ENCODE measurements around the gene DCUN1D3. TPM values are rescaled to one million over a fixed set of nuclear protein-coding genes. Genes with fewer than 3 reads are reported as not detected.

Gene DCUN1D3
- polyA plus RNA-seq, 1 donor (not counting 4 experiments of a cell fraction or from before 2014, with no cell fraction given): 9.4 TPM

GRCh38 chr16:20830372-20830771 lies 69.8 kb downstream of the DCUN1D3 start:
- H3K27ac ChIP-seq (ENCODE audit: control insufficient read depth, insufficient read depth, low read length): no peak overlapping the region
- no peaks in the 10 kb centered on the region for H3K79me2 ChIP-seq (ENCODE audit: control insufficient read depth, insufficient read depth, low read length)
- dilution Hi-C loops (cut with MboI; ENCODE audit: extremely low pct_ligation_motif_present, low sequenced_read_pairs): no loop called here
- H3K9me1 ChIP-seq (ENCODE audit: control insufficient read depth, extremely low read depth, insufficient read depth, low read length): no peaks in the 10 kb centered on the region
- no peaks in the 10 kb centered on the region for H4K20me1 ChIP-seq (ENCODE audit: control insufficient read depth, extremely low read depth, insufficient read depth, low read length)
- no peak for FAIRE-seq
- H2AFZ ChIP-seq (ENCODE audit: control insufficient read depth, low read length): no peak overlapping the region
- DNase-seq (ENCODE audit: low read depth, low spot score): no peak
- no peaks in the 10 kb centered on the region for H3K4me1 ChIP-seq (ENCODE audit: control insufficient read depth, extremely low read depth, insufficient read depth, low read length)
- TF ChIP-seq EZH2 (IDR thresholded peaks at IDR 0.05; ENCODE audit: low read length): no peak
- TF ChIP-seq CTCF (optimal IDR thresholded peaks at IDR 0.05 in 1 of 3, IDR thresholded peaks at IDR 0.05 in 1 of 3, conservative IDR thresholded peaks at IDR 0.05 in 1 of 3; ENCODE audit: extremely low read depth in 1 of 3, insufficient read depth in 2 of 3, low read length in 3 of 3): no peak
- no peak overlapping the region for H3K9ac ChIP-seq (ENCODE audit: control insufficient read depth, extremely low read depth, insufficient read depth, low read length)
- no peaks in the 10 kb centered on the region for H3K27me3 ChIP-seq (ENCODE audit: control insufficient read depth, extremely low read depth, insufficient read depth, low read length)
- peaks cover 1 to 2% of the 10 kb centered on the region in 2 experiments for H3K36me3 ChIP-seq (ENCODE audit: control insufficient read depth in 2 of 2, extremely low read depth in 1 of 2, insufficient read depth in 2 of 2, low read length in 2 of 2)
- H3K4me3 ChIP-seq (ENCODE audit: control insufficient read depth in 2 of 3, extremely low read depth in 1 of 3, insufficient read depth in 2 of 3, low read depth in 1 of 3, low read length in 3 of 3): no peak overlapping the region
- no peak overlapping the region for H3K4me2 ChIP-seq (ENCODE audit: control insufficient read depth, extremely low read depth, insufficient read depth, low read depth, low read length)
- no peaks in the 10 kb centered on the region for H3K9me3 ChIP-seq (ENCODE audit: control insufficient read depth, low read depth, low read length)

- Histone ChIP-seq H3K27ac (ENCODE audit: control insufficient read depth, insufficient read depth, low read length) (no peak overlapping the region), H3K4me2 (ENCODE audit: control insufficient read depth, extremely low read depth, insufficient read depth, low read depth, low read length) (no peak overlapping the region), H3K9me1 (ENCODE audit: control insufficient read depth, extremely low read depth, insufficient read depth, low read length) (no peaks in the 10 kb centered on the region), H2AFZ (ENCODE audit: control insufficient read depth, low read length) (no peak overlapping the region), H4K20me1 (ENCODE audit: control insufficient read depth, extremely low read depth, insufficient read depth, low read length) (no peaks in the 10 kb centered on the region), H3K36me3 (ENCODE audit: control insufficient read depth in 2 of 2, extremely low read depth in 1 of 2, insufficient read depth in 2 of 2, low read length in 2 of 2) (peaks cover 1 to 2% of the 10 kb centered on the region in 2 experiments), H3K9ac (ENCODE audit: control insufficient read depth, extremely low read depth, insufficient read depth, low read length) (no peak overlapping the region), H3K4me1 (ENCODE audit: control insufficient read depth, extremely low read depth, insufficient read depth, low read length) (no peaks in the 10 kb centered on the region), H3K27me3 (ENCODE audit: control insufficient read depth, extremely low read depth, insufficient read depth, low read length) (no peaks in the 10 kb centered on the region), H3K79me2 (ENCODE audit: control insufficient read depth, insufficient read depth, low read length) (no peaks in the 10 kb centered on the region), H3K4me3 (ENCODE audit: control insufficient read depth in 2 of 3, extremely low read depth in 1 of 3, insufficient read depth in 2 of 3, low read depth in 1 of 3, low read length in 3 of 3) (no peak overlapping the region), H3K9me3 (ENCODE audit: control insufficient read depth, low read depth, low read length) (no peaks in the 10 kb centered on the region)
- TF ChIP-seq CTCF (optimal IDR thresholded peaks at IDR 0.05 in 1 of 3, IDR thresholded peaks at IDR 0.05 in 1 of 3, conservative IDR thresholded peaks at IDR 0.05 in 1 of 3; ENCODE audit: extremely low read depth in 1 of 3, insufficient read depth in 2 of 3, low read length in 3 of 3) (no peak), EZH2 (IDR thresholded peaks at IDR 0.05; ENCODE audit: low read length) (no peak)
- DNase-seq (ENCODE audit: low read depth, low spot score): no peak
- FAIRE-seq: no peak
- dilution Hi-C loops (cut with MboI; ENCODE audit: extremely low pct_ligation_motif_present, low sequenced_read_pairs): no loop called here
These were observed 70.6 kb downstream of the DCUN1D3 start for GRCh38 chr16:20829536-20829935.

Data from keratinocyte (primary cell).